HCT116 (cell line): ENCODE results near the gene MBD3.

Experiments used
- CTCF ChIP-seq, 3 experiments: fragments of 200-600 bp in 1 of 3; sonication (generic) in 1 of 3; IDR thresholded peaks in 2 of 3; conservative IDR thresholded peaks in 1 of 3; 2 replicates each; pipeline ENCODE4 v1.5.1; 2012 to 2017; ENCODE audit warnings: low read depth in 2 of 3, low read length in 2 of 3, antibody characterized with exemption in 1 of 3, borderline replicate concordance in 1 of 3, control low read depth in 1 of 3, mild to moderate bottlenecking in 1 of 3, mixed read lengths in 1 of 3, mixed run types in 1 of 3, moderate library complexity in 1 of 3; ENCODE audit not compliant: insufficient read depth in 1 of 3
- EZH2 ChIP-seq: fragments of 200-600 bp; sonication (generic); IDR thresholded peaks from 2 replicates; pipeline ENCODE4 v1.6.1; 2017; ENCODE audit warnings: antibody characterized with exemption, mixed run types
- JUND ChIP-seq: IDR thresholded peaks from 2 replicates; pipeline ENCODE4 v1.6.1; 2012

GRCh38 chr19:1563251-1563650, 29.4 kb downstream of the MBD3 start:
- TF ChIP-seq EZH2 (no peak), JUND (no peak), CTCF (IDR thresholded peaks at IDR 0.05 in 2 of 3, conservative IDR thresholded peaks at IDR 0.05 in 1 of 3; ENCODE audit: borderline replicate concordance in 1 of 3, insufficient read depth in 1 of 3, low read depth in 2 of 3, low read length in 2 of 3) (no peak)
